ENCODE results near the gene SRP54.

- no peak for TF ChIP-seq CTCF (conservative IDR thresholded peaks at IDR 0.05 in 1 of 2, IDR thresholded peaks at IDR 0.05 in 1 of 2; ENCODE audit: low read depth in 1 of 2, low read length in 2 of 2)
- no peak for TF ChIP-seq EZH2 (IDR thresholded peaks at IDR 0.05; ENCODE audit: low read length, missing control alignments)
Measured at GRCh38 chr14:34999500-34999899, 16.7 kb downstream of the SRP54 start.

Measured in fibroblast of lung (primary cell).